Right ventricle myocardium superior (tissue), 1 donor: ENCODE data around the gene KCNE4. TPM values are rescaled to one million over a fixed set of nuclear protein-coding genes. Genes with fewer than 3 reads are reported as not detected.

ENCODE experiments used
- ATAC-seq: fragments of 200-7000 bp; cut with Tn5 transposase; one replicate; pipeline ENCODE4 v1.9.1; 2020; ENCODE audit warnings: mild to moderate bottlenecking; ENCODE audit not compliant: poor library complexity
- DNase-seq: peaks from one replicate; pipeline ENCODE4 v3.0.0-alpha.2; 2020
- intact Hi-C: fragments of 100-400 bp; cut with DNase I; formaldehyde crosslinking; loops from one replicate; pipeline ENCODE4 v1.11.2; 2022
- long read RNA-seq: library from polyadenylated mRNA; unstranded; transcript quantifications from one replicate; pipeline ENCODE4 v2.0.0, GENCODE V29; 2021
- total RNA-seq: library from RNA; stranded (reverse); fragmentation: NEBNext Ultra II Directional; extraction: Animal tissue kit (Norgen Biotek cat#: 25700); gene quantifications from one replicate; pipeline ENCODE4 v1.2.1, GENCODE V29; 2021
- donor health status: DM: no; HTN: yes; CAD: no; lungs with severe emphysema.

The KCNE4 gene
- 3.2 TPM for total RNA-seq
- long read RNA-seq, partial matches to known transcripts: 3 of 4 reads
- long read RNA-seq, other reads (novel, unspliced or antisense): 0 of 4 reads

DNA sequence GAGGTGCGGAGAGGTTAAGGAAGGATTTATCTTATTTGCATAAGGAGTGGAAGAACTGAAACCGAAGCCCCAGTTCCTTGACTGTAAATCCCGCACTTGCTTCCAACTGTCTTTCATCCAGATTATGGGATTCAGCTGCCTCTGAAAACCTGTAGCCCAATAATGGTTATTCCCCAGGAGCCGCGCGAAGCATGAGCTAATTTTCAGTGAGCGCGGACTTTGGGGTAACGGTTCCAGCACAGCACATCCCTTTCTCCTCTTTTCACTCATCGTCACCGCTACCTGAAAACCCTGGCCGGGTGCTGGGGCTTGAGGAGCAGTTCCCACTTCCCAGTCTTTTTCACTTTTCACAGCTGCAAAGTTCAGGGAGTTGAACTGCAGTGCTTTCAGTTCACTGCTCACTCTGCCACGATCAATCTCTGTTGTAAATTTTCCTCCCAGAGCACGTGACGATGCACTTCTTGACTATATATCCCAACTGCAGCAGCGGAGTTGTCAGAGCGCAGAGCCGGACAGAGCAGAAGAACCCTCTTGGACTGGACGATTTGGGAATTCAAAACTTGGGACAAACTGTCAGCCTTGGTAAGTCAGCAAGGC lies at the start of gene KCNE4:
Gene KCNE4 (plus strand): TSS at position 498 of the 597 bp plus-strand sequence. CDS start 641 bp downstream, outside the sequence.
- ATAC-seq (peak; percentile 32), DNase-seq (no peak)
- intact Hi-C loops: no loop called here

DNA sequence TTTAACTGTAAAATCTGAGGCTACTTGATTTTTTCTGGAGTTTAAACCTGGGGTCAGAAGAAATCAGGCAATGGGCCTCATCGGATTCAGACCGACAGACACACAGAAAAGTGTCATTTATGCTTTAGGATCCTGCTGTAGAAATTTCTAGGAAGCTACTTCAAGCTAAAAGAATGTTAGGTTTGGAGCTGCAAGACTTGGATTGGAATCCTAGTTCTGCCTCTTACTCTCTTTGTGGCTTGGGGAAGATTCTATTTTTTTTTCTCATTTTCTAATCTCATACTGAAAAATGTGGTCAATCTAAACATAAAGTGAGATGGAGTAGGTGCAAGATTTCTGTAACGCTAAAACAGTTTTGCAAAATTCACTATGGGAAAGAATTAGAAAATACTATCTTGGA lies 48.8 kb upstream of the KCNE4 start:
- intact Hi-C loops: no loop called here
- DNase-seq: no peak
- ATAC-seq: no peak

GRCh38 chr2:223005496-223005895 lies 46.5 kb upstream of the KCNE4 start:
- intact Hi-C loops: no loop called here
- DNase-seq (no peak), ATAC-seq (no peak)

DNA sequence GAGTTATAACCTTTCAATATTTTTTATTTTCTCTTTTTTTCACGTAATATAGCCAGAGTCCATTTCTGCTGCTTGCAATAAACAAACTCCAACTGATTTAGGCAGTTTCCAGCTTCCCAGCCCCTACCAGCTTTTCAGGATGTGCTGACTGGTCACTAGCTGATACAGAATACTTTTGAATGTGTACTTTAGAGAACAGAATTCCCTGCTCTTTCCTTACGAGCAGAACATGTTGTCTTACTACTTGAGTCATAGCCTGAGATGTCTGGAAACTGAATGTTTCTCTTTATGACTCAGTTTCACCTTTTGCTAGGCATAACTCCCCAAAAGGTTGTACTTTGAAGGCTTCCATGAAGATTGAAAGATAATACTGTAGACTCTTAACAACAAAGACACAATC lies 44.5 kb upstream of the KCNE4 start:
- intact Hi-C loops: no loop called here
- DNase-seq: no peak
- no peak for ATAC-seq

GRCh38 chr2:223008162-223008561 lies 43.8 kb upstream of the KCNE4 start:
- peak; percentile 38 for ATAC-seq
- intact Hi-C loops: no loop called here

GRCh38 chr2:223008956-223009355 lies 43.0 kb upstream of the KCNE4 start:
- no peak for DNase-seq
- intact Hi-C loops: no loop called here
- ATAC-seq: no peak

More at GRCh38 chr2:223008162-223008561, 43.8 kb upstream of the KCNE4 start:
- no peak for DNase-seq

GRCh38 chr2:223010641-223011040 lies 41.3 kb upstream of the KCNE4 start:
- no peak for DNase-seq
- intact Hi-C loops: no loop called here
- ATAC-seq: no peak

- DNase-seq (no peak), ATAC-seq (no peak)
- intact Hi-C loops: no loop called here
Measured at GRCh38 chr2:223012291-223012690, 39.7 kb upstream of the KCNE4 start.

GRCh38 chr2:223019390-223019930 lies 32.5 kb upstream of the KCNE4 start:
- intact Hi-C loops: no loop called here
- DNase-seq (no peak), ATAC-seq (peak; percentile 63)

DNA sequence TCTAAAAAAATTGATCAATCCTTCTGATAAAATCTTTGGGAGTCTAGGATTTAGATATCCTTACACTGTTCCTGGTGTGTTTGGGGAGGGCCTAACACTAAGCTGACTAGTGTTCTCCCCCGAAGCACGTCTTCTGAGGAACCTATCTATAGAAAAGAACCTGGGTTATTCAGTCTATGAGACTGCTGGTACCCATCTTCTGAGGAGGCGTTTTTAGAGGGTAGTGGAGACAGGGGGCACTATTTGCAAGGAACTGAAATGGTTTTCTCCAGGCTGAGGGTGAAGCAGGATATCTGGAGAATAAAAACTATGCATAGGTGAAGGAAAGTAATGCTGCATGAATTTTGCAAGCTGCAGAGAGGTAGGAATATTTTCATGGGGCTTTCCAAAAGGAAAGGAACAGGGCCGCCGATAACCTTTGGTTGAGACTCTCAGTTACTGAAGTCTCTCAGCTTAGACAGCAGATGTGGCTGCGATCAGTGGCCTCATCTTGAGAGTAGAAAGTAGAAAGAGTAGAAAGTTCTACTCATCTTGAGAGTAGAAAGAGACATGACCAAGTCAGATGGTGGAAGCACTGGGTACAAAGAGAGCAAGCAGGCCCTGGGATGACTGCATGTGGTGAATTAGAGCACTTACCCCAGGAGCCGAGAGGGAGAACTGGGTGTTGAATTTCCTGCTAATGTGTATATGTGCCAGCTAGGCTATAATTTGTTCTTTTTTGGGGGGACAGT lies 31.8 kb upstream of the KCNE4 start:
- intact Hi-C loops: no loop called here
- no peak for DNase-seq
- no peak for ATAC-seq

DNA sequence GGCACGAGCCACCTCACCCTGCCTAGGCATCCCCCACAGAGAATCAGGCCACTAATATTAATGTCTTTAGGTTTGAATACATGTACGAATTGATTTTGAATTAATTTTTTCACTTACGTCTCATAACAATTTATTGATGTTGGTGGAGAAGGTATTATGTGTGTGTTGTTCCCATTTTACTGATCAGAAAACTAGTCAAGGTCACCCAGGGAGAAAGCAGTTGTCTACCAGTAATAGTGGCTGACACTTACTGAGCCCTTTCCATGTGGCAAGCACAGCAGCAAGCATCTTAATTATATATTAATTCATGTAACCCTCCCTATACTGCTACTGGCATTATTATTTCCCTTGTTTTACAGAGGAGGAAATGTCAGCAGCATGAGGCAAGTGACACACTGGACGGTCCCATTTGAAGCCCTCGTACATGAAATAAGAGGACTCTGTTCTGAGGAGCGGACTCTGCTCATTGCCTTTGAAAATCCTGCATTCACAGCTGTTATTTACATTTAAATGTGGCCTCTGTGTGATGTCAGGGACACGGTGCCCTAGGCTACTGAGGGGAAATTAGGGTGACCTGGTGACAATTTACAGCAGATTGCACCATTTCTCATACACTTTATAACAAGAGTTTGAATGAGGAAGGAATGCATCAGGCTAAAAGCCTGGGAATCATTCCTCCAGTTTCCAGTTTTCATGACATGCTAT lies 30.9 kb upstream of the KCNE4 start:
- DNase-seq (no peak), ATAC-seq (no peak)
- intact Hi-C loops: no loop called here

GRCh38 chr2:223026357-223027110 lies 25.5 kb upstream of the KCNE4 start:
- no peak for ATAC-seq
- intact Hi-C loops: no loop called here
- DNase-seq: no peak

GRCh38 chr2:223027442-223027841 lies 24.5 kb upstream of the KCNE4 start:
- ATAC-seq (no peak), DNase-seq (no peak)
- intact Hi-C loops: no loop called here

- ATAC-seq (no peak), DNase-seq (no peak)
- intact Hi-C loops: no loop called here
Measured at GRCh38 chr2:223029287-223029686, 22.7 kb upstream of the KCNE4 start.

DNA sequence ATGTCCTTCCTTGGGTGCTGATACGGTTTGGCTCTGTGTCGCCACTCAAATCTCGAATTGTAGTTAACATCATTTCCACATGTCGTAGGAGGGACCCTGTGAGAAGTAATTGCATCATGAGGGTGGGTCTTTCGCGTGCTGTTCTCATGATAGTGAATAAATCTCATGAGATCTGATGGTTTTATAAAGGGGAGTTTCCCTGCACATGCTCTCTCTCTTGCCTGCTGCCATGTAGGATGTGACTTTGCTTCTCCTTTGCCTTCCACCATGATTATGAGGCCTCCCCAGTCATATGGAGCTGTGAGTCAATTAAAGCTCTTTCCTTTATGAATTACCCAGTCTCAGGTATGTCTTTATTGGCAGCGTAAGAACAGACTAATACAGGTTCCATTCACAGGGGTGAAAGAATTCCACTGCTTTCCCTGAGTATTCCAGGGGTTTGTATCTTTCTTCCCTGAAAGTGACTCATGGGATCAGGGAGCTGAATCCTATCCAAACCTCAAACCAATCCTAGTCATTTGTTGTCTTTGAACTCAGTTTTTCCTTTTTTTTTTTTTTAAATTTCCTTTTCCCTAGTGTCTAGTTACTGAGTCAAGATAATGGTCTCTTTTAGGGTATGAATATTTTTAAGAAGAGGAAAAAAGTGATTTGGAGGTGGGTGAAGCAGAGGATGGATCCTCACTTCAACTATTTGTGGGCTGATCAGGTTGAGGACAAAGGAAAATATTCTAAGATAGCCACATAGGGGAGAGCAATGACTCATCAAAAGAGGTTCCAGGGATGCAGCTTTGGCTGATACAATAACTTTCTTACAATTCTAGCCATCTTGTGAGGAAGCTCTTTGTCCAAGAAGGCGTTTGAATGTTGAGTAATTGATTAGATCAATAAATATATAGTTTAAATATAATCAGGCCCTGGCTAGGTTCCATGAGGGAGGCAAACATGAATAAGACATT lies 19.5 kb upstream of the KCNE4 start:
- DNase-seq: no peak
- no peak for ATAC-seq
- intact Hi-C loops: no loop called here

DNA sequence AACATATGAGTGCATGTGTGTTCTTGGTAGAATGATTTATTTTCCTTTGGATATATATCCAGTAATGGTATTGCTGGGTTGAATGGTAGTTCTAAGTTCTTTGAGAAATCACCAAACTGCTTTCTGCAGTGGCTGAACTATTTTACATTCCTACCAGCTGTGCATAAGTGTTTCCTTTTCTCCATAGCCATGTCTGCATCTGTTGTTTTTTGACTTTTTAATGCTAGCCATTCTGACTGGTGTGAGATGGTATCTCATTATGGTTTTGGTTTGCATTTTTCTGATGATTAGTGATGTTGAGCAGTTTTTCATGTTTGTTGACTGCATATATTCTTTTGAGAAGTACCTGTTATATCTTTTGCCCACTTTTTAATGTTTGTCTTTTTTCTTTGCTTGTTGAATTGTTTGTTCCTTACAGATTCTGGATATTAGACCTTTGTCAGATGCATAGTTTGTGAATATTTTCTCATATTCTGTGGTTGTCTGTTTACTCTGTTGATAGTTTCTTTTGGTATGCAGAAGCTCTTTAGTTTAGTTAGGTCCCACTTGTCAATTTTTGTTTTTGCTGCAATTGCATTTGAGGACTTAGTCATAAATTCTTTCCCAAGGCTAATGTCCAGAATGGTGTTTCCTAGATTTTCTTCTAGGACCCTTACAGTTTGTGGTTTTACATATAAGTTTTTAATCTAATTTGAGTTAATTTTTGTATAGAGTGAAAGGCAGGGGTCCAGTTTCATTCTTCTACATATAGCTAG lies 17.6 kb upstream of the KCNE4 start:
- intact Hi-C loops: no loop called here
- DNase-seq (no peak), ATAC-seq (no peak)

GRCh38 chr2:223036790-223037444 lies 15.1 kb upstream of the KCNE4 start:
- no peak for ATAC-seq
- intact Hi-C loops: no loop called here
- DNase-seq: no peak
